Vagina (tissue), 2 donors: Measurements from ENCODE around the gene TMEM107. TPM values are rescaled to one million over a fixed set of nuclear protein-coding genes. Genes with fewer than 3 reads are reported as not detected.

Experiments
- DNase-seq, 2 donors: peaks; one replicate each; pipeline ENCODE4 v3.0.0-alpha.2; 2017; ENCODE audit errors: extremely low spot score in 2 of 2
- H3K27ac ChIP-seq: fragments of 200-600 bp; sonication (generic); one replicate; pipeline ENCODE4 v1.5.1; 2019
- H3K27me3 ChIP-seq: fragments of 200-600 bp; sonication (generic); one replicate; pipeline ENCODE4 v1.5.1; 2019
- H3K36me3 ChIP-seq, 2 donors: fragments of 200-600 bp; sonication (generic); one replicate each; pipeline ENCODE4 v1.5.1; 2017 to 2019
- H3K4me1 ChIP-seq: fragments of 200-600 bp; sonication (generic); one replicate; pipeline ENCODE4 v1.5.1; 2019
- H3K4me3 ChIP-seq, 2 donors: fragments of 200-600 bp; sonication (generic); 1 replicate in 1 of 2; 2 replicates in 1 of 2; pipeline ENCODE4 v1.5.1; 2016 to 2019
- H3K9me3 ChIP-seq: fragments of 200-600 bp; sonication (generic); one replicate; pipeline ENCODE4 v1.5.1; 2019
- POLR2A ChIP-seq, 2 donors: fragments of 450-650 bp; IDR thresholded peaks; one replicate each; pipeline ENCODE4 v1.6.1; 2017; ENCODE audit warnings: antibody characterized with exemption in 2 of 2, mild to moderate bottlenecking in 2 of 2, moderate library complexity in 2 of 2
- POLR2AphosphoS5 ChIP-seq, 2 donors: sonication (generic); formaldehyde crosslinking; IDR thresholded peaks; one replicate each; pipeline ENCODE4 v1.9.0; 2017; ENCODE audit warnings: antibody characterized with exemption in 2 of 2, mild to moderate bottlenecking in 2 of 2, low read depth in 1 of 2; ENCODE audit not compliant: insufficient read depth in 1 of 2
- intact Hi-C: fragments of 100-400 bp; cut with DNase I; formaldehyde crosslinking; loops from one replicate; pipeline ENCODE4 v1.15.1; 2023
- total RNA-seq: library from RNA; depleted of rRNA; stranded (reverse); fragments of >200 nt; gene quantifications from one replicate; pipeline ENCODE4 v1.2.3, GENCODE V29; 2016
- TF ChIP-seq, protein P1 (sequence below), 3 experiments: fragments of 450-650 bp in 2 of 3; fragments of 200-600 bp in 1 of 3; sonication (generic) in 1 of 3; IDR thresholded peaks; one replicate each; pipeline ENCODE4 v1.5.1; 2017 to 2019; ENCODE audit warnings: antibody characterized with exemption in 3 of 3, mild to moderate bottlenecking in 2 of 3, moderate library complexity in 2 of 3

The TMEM107 gene
- total RNA-seq, 1 donor from 2014 or later = 20.6 TPM

DNA sequence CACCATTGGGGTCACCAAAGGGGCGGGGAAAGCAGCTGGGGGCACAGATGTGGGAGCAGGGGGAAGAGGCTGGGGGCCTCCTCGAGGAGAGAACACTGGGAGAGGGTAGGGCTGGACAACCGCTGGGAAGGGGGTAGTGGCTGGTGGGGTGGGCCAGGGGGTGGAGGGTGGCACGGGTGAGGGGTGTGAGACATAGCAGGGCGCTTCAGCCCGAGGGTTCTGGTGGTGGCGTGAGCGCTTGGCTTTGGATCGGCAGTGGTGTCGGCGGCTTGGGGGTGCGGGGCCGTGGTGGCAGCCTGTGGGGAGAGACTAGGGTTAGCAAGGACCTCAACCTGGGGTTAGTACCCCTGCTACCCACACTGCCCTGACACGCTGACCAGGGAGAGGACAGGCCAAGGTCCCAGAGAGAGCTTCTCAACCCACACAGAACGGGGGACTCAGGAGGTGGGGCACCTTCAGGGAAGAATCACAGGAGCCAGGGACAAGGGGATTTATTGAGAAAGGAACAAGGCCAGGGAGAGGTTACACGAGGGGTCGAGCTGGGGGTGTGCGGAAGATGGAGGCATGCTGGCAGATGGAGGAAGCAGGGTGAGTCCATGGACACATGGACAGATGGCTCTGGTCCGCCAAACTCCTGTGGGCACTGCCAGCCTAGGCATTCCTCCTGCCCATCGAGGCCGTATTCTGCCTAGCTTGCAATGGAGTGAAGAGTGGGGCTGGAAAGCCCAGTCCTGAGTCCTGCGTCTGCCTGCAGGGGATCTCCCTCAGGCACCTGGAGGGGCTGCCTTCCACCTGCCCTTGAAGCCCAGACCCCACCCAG is 32.4 kb downstream of the TMEM107 start:
- H3K9me3 ChIP-seq = no peaks in the 10 kb centered on the region
- peak overlapping the region; percentile 8 for H3K27ac ChIP-seq
- intact Hi-C loops = no loop called here
- DNase-seq = no peak
- H3K4me3 ChIP-seq = no peak overlapping the region
- H3K4me1 ChIP-seq = peaks cover 19% of the 10 kb centered on the region
- H3K27me3 ChIP-seq = no peaks in the 10 kb centered on the region
- TF ChIP-seq POLR2AphosphoS5 (IDR thresholded peaks at IDR 0.05; ENCODE audit: insufficient read depth in 1 of 2, low read depth in 1 of 2) = peak in 1 of 2 donors; percentile 42
- TF ChIP-seq, protein P1, sequence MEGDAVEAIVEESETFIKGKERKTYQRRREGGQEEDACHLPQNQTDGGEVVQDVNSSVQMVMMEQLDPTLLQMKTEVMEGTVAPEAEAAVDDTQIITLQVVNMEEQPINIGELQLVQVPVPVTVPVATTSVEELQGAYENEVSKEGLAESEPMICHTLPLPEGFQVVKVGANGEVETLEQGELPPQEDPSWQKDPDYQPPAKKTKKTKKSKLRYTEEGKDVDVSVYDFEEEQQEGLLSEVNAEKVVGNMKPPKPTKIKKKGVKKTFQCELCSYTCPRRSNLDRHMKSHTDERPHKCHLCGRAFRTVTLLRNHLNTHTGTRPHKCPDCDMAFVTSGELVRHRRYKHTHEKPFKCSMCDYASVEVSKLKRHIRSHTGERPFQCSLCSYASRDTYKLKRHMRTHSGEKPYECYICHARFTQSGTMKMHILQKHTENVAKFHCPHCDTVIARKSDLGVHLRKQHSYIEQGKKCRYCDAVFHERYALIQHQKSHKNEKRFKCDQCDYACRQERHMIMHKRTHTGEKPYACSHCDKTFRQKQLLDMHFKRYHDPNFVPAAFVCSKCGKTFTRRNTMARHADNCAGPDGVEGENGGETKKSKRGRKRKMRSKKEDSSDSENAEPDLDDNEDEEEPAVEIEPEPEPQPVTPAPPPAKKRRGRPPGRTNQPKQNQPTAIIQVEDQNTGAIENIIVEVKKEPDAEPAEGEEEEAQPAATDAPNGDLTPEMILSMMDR (IDR thresholded peaks at IDR 0.05) = no peak
- TF ChIP-seq POLR2A (IDR thresholded peaks at IDR 0.05) = no peak
- peaks cover 37 to 97% of the 10 kb centered on the region in 2 donors for H3K36me3 ChIP-seq

DNA sequence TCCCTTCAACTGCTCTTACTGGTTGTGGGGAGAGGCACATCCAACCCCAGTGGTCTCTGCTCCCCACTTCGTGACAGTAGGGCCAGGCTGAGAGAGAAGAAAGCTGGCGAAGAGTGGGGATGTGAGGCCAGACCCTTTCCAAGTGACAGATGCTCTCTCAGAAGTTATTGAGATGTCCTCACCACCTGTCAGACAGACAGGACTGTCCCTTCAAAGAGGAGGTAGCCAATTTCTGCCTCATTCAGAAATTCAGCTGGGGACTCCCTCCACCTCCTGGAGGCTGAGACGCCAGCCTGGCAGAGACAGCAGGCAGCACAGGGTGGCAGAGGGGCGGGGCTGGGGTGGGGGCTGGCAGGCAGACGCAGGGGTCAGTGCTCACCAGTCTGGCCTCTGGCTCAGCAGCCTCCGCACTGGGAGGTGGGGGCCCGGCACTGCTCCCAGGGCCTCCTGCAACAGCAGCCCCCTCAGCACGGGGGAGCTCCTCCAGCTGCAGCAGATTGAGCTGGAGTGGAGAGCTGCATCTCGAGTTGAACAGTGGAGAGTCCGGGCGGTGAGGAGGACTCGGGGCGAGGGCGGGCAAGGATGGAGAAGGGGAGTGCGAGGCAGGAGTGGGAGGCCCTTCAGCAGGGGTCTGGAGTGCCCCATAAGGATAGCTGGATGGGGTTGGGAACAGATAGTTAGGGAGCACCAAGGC is 33.1 kb downstream of the TMEM107 start:
- intact Hi-C loops = no loop called here
- Histone ChIP-seq H3K36me3 (peaks cover 29 to 89% of the 10 kb centered on the region in 2 donors), H3K27me3 (no peaks in the 10 kb centered on the region), H3K27ac (peak overlapping the region; percentile 8), H3K4me3 (no peak overlapping the region), H3K9me3 (no peaks in the 10 kb centered on the region), H3K4me1 (peaks cover 18% of the 10 kb centered on the region)
- no peak for DNase-seq
- TF ChIP-seq, protein P1 (IDR thresholded peaks at IDR 0.05) = no peak
- TF ChIP-seq POLR2A (IDR thresholded peaks at IDR 0.05) (no peak), POLR2AphosphoS5 (IDR thresholded peaks at IDR 0.05; ENCODE audit: insufficient read depth in 1 of 2, low read depth in 1 of 2) (no peak)

DNA sequence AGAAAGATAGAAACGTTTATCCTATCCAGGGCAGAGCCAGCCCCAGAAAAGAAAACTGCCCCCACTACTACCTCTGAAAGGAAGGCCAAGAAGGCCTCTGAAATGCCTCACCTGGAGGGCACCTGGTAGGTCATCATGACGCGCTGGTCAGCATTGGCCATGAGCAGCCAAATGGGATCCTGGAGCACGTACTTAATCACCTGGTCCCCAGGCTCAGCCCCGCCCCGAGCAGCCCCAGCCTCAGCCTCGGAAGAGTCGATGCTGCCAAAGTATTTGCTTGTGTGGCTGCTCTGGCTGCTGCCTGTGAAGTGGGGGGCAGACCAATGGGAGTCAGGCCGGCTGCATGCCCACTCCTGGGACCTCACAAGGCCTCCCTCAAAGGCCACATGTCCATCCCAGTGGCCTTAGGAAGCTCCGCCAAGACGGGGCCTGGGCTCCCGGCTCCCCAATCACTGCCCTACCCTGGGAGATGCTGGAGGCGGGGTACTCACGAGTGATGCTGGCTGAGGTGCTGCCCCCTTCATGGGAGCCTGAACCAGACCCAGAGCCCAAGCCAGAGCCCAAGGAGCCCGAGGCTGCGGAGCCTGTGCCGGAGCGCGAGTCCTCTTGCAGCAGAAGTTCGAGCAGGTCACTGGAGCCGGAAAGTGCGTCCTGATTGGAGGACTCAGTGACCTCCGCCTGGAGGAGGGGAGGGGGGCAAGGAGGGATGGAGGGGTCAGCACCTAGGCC is 33.9 kb downstream of the TMEM107 start:
- H3K36me3 ChIP-seq = peaks cover 22 to 82% of the 10 kb centered on the region in 2 donors
- no peaks in the 10 kb centered on the region for H3K27me3 ChIP-seq
- no peak for TF ChIP-seq POLR2A (IDR thresholded peaks at IDR 0.05)
- TF ChIP-seq, protein P1 (IDR thresholded peaks at IDR 0.05) = no peak
- TF ChIP-seq POLR2AphosphoS5 (IDR thresholded peaks at IDR 0.05; ENCODE audit: insufficient read depth in 1 of 2, low read depth in 1 of 2) = peak in 1 of 2 donors; percentile 20
- no peaks in the 10 kb centered on the region for H3K9me3 ChIP-seq
- intact Hi-C loops = no loop called here
- no peak for DNase-seq
- H3K4me3 ChIP-seq = no peak overlapping the region
- peaks cover 23% of the 10 kb centered on the region for H3K4me1 ChIP-seq
- peak overlapping the region; percentile 1 for H3K27ac ChIP-seq

DNA sequence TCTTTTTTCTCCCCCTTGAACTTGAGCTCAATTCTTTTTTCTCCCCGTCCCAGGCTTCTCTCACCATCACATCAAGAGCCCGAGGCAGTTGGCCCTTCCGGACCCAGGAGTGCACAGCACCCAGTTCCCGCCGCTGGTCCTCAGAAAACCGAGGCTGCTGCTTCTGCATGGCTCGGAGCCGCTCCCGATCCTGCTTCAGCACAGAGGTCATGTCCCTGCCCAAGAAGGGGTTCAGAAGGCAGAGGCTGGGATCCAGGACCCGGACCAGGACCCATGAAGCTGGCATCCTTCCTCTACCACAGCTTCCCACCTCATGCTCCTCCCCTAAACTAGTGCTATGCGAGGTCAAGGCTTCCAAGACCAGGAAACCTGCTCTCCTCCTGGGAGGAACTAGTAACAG is 34.4 kb downstream of the TMEM107 start:
- intact Hi-C loops = no loop called here
- TF ChIP-seq POLR2A (IDR thresholded peaks at IDR 0.05) (no peak), POLR2AphosphoS5 (IDR thresholded peaks at IDR 0.05; ENCODE audit: insufficient read depth in 1 of 2, low read depth in 1 of 2) (no peak)
- TF ChIP-seq, protein P1 (IDR thresholded peaks at IDR 0.05) = no peak
- no peak overlapping the region for H3K4me3 ChIP-seq
- peak overlapping the region; percentile 1 for H3K27ac ChIP-seq
- peaks cover 19 to 76% of the 10 kb centered on the region in 2 donors for H3K36me3 ChIP-seq
- no peaks in the 10 kb centered on the region for H3K9me3 ChIP-seq
- peaks cover 23% of the 10 kb centered on the region for H3K4me1 ChIP-seq
- H3K27me3 ChIP-seq = no peaks in the 10 kb centered on the region
- no peak for DNase-seq
